Nucleus accumbens (tissue), 56 donors: ENCODE measurements around the gene DPP10.
"Not testable (repeated sequence)": the region's sequence is repeated elsewhere in the genome, so short reads cannot be mapped to it uniquely, and the experiment has no call there.

ENCODE experiments used
- DNase-seq, 56 donors: peaks; one replicate each; lab custom pipeline; 2025; lab: John Stamatoyannopoulos, UW

The DPP10 gene

DNA sequence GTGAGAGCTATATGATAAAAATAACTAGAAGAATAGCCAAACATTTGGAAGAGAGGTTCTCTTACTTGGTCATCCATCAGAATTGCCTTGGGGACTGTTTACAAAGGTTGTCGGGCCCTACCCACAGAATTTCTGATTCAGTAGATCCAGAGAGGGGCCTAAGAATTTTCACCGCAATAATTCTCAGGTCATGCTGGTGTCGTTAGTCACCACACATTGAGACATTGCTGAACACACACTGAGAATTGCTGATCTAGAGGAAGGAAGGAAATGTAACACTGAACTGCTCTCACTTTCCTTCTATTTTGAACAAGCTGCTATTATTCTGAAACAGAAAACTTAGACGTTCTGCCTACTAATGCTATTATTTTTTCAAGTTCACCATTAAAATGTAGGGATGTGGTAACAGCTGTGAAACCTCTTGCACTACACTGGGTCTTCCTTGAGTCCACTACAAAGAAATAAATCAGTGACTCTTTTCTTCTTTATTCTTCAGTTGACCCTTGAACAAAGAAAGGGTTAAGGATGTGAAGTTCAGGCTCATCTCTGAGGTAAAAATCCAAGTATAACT lies 491.3 kb downstream of the DPP10 start:
- DNase-seq = no peak

DNA sequence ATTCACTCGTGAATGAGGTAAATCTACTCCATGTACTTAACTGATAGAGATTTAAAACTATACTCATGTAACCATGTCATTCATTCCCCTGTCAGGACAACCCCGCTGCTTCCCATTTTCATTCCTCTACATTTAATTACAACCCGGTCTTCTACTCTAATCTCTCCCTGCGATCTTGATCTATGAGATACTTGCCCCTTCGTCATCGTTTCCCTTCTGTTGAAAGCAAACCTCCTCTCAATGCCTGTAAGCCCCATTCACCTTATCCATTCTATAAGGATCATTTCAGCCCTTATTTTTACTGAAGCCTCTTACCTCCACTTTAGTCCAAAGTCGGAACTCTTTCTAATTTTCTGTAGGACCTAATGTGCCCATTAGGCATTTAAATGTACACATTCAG lies 492.6 kb downstream of the DPP10 start:
- DNase-seq = no peak

DNA sequence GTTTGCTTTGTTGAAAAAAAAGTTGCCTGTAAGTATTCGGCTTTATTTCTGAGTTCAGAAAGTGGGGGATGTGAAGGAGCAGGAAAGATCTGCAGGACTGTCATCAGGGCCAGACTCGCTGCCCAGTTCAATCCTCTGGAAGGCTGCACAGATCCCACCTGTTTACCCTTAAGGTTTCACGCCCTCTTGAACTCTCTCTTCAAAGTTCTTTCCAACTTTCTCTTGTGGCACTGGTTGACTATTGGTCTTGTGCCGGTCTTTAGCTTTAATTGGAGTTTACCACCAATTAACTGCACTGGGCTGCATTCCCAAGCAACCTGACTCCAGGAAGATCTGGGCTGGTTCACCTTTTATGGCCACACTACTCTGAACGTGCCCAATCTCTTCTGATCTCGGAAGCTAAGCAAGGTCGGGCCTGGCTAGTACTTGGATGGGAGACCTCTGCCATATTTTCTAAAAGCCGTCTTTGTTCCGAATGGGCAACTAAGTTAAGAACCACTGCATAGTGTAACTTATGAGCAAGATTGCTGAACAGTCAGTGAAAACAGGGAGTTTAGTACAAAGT lies 495.0 kb downstream of the DPP10 start:
- no peak for DNase-seq

- no peak for DNase-seq
Observed at GRCh38 chr2:114940785-114941458, 498.5 kb downstream of the DPP10 start.

- DNase-seq = no peak
Observed at GRCh38 chr2:114949228-114949804, 506.9 kb downstream of the DPP10 start.

DNA sequence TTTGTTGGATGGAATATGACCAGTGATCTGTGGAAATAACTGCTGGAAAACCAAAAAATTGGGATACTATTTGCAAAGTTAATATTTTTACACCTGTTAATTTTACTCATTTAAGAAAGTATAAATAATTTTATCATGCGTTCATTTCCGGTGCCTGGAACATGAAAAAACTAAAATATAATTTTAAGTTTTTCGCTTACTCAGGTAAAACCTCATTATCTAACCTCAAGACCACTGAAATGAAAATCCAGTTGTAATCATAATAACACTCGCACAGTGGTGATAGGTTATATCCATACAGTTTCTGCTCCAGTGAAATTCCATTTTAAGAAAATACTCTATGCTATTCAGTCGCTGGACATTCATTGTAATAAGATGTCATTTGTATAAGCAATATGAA lies 517.9 kb downstream of the DPP10 start:
- no peak for DNase-seq

GRCh38 chr2:114962532-114962931 lies 520.1 kb downstream of the DPP10 start:
- no peak for DNase-seq

GRCh38 chr2:114968748-114969400 lies 526.4 kb downstream of the DPP10 start:
- no peak for DNase-seq

DNA sequence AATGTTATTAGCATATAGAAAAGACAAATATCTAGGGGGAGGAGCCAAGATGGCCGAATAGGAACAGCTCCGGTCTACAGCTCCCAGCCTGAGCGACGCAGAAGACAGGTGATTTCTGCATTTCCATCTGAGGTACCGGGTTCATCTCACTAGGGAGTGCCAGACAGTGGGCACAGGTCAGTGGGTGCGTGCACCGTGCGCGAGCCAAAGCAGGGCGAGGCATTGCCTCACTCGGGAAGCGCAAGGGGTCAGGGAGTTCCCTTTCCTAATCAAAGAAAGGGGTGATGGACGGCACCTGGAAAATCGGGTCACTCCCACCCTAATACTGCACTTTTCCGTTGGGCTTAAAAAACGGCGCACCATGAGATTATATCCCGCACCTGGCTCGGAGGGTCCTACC lies 561.9 kb downstream of the DPP10 start:
- DNase-seq = not testable (repeated sequence)

DNA sequence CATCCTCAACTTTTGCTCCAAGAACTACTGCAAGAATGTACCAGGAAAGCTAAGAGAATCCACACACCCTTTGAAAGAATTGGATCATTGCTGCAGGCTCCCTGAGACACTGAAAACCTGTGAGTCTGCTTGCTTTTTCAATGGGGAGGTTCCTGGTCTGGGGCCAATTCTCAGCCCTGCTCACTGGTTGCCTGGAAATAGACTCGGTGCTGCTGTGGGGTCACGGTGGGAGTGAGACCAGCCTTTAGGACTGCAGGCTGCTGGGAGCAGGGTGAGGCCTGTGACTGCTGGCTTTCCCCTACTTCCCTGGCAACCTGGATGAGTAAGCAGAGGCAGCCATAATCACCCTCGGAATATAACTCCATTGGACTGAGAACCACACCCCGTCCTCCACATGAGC lies 569.3 kb downstream of the DPP10 start:
- DNase-seq = no peak

GRCh38 chr2:115022013-115022412 lies 579.6 kb downstream of the DPP10 start:
- not testable (repeated sequence) for DNase-seq

DNA sequence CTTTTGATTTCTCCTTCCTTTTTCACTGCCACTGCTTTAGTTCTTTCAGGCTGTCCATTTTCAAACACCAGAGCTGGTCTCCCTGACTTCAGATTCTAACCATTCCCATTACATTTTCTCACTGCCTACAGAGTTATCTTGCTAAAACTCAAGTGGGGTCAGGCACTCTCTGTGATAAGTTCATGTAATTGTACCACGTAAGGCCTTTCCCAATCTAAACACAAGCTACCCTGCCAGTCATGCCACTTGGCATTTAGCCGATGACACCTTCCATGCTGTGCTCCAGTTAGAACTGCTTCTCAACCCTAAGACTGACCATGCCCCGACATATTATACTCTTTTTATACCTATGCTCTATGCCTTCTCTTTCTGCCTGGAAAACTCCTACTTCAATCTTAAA lies 592.4 kb downstream of the DPP10 start:
- no peak for DNase-seq

GRCh38 chr2:115036818-115037217 lies 594.4 kb downstream of the DPP10 start:
- no peak for DNase-seq

GRCh38 chr2:115057473-115057872 lies 615.0 kb downstream of the DPP10 start:
- DNase-seq = no peak

GRCh38 chr2:115070002-115070401 lies 627.6 kb downstream of the DPP10 start:
- no peak for DNase-seq

DNA sequence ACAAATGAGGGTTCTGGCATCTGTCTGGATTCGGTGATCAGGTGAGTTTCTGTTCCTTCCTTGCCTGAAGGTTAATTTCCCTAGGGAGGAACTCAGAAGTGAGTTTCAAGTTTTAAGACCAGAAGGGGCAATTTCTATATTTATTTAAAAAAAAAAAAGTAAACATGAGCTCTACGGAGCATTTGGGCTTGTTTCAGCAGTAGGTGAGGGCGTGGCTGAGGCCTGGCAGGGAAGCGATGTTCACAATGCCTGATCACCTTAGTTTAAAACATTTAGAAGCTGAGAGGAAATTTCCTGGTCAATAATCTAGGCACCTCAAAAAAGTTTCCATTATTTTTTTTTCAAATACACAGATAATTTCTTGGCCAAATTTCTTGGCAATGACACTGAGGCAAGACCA lies 629.1 kb downstream of the DPP10 start:
- no peak for DNase-seq

DNA sequence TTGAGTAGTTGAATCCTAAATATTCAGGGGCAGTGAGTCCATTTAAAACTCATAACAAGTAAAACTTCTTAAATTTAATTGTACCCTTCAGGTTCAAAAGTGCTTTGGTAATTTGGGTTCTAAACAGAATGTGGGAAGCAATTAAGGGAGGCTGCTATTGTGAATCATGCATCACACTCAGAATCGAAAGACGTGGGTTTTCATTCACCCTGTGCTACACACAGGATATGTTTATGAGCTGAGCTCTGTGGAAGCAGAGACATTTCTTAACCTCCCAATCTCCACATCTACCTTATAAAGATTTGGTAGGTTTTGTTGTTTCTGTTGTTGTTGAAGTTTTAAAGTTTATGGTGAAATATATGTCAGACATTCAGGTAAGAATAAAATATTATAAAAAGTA lies 633.4 kb downstream of the DPP10 start:
- DNase-seq = peak in 1 of 56 donors; percentile 6

GRCh38 chr2:115077626-115078025 lies 635.2 kb downstream of the DPP10 start:
- DNase-seq = no peak

- peak in 19 of 56 donors; percentile 1 to 41 (median 5) for DNase-seq
Observed at GRCh38 chr2:115083225-115083624, 640.8 kb downstream of the DPP10 start.

DNA sequence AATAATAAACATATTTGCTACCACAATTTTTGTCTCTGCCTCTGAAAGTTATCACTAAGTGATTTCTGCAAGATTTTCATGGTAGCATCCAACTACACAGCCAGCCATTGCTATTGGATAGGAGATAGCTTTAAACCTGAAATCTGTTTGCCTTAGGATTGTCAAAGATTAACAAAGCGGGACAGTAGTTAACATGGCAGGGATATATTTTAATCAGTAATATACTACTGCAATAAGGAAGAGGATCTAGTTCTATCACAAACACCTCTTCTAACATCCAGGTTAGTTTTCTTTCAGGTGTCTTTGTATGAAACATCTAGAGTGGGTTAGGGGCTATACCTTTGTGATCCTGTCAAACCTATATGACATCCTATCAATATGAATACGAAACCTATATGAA lies 641.3 kb downstream of the DPP10 start:
- DNase-seq = no peak

GRCh38 chr2:115084446-115084845 lies 642.0 kb downstream of the DPP10 start:
- DNase-seq = no peak
